Activated effector memory CD4-positive, alpha-beta T cell treated with Interleukin-2 at 50 U/mL for 16 hours (primary cell): ENCODE results near the gene DPH3.
A peak's percentile ranks its signal among the peaks of the same experiment; 100 is the strongest.

Source experiments
- DNase-seq: peaks from one replicate; pipeline ENCODE4 v3.0.0-alpha.2; 2020

The DPH3 gene

DNA sequence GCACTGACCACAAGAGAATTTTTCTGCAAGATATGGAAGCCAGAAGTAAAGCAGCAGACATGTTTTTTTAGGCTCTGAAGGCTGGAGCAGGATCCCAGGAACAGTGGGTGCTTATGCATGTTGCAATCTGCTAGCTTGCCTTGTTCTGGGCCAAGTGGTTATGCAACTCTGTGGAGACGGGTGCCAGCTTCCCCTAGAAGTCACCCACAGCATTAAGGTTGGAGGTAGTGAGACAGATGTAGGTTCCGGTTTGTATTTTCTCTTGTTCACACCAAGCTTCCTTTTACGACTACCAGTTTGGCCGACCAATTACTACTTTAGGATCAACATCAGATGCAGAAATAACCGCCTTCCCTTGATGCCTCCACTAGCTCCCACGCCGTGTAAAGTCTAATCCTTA is 11.1 kb downstream of the DPH3 start:
- no peak for DNase-seq

DNA sequence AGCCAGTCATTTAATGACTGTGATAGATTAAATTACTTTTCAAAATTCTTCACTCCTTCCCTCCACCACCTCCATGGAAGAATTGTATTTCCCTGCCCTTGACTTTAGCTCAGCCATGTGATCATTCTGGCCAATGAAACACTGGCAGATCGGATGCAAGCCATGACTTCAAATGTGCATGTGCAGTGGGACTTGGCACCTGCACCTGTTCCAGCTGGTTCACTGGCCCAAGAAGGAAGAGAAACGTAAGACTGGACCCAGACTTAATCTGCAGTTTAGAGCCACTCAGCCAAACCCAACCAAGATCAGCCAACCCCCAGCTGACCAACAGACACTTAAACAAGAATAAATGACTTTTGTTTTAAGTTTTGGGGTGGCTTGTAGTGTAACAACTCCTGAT is 11.8 kb downstream of the DPH3 start:
- no peak for DNase-seq

DNA sequence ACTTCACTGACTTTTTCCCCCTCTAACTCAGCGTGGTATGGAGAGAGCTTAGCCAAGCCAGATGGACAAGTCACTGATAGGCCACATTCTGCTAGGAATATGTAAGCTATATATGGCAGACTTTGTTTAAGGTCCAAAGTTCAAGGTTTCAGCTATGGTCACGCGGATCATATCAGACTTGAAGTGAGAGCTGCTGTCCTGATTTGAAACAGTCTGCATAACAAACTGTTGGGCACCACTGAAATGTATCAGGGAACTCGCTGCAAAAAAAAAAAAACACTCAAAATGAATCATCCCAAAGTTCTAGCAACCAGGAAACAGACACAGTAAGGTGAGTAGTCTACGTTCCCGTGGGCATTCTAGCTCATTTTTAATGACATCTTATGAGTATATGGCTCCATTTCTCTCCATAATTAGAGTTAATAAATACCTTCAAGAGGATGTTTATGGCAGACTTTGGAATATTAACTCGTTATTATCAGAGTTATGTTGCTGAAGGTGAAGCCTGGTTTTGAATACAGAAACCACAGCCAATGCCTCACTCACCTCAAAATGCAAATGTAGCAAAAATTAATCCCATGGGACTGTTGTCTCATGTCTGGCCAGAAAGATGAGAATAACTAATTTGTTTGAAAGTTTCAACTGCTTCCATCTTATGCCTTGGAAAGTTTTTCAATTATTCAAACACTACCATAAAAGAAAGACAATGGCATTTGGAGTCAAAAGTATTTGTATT is 12.3 kb downstream of the DPH3 start:
- DNase-seq: no peak

DNA sequence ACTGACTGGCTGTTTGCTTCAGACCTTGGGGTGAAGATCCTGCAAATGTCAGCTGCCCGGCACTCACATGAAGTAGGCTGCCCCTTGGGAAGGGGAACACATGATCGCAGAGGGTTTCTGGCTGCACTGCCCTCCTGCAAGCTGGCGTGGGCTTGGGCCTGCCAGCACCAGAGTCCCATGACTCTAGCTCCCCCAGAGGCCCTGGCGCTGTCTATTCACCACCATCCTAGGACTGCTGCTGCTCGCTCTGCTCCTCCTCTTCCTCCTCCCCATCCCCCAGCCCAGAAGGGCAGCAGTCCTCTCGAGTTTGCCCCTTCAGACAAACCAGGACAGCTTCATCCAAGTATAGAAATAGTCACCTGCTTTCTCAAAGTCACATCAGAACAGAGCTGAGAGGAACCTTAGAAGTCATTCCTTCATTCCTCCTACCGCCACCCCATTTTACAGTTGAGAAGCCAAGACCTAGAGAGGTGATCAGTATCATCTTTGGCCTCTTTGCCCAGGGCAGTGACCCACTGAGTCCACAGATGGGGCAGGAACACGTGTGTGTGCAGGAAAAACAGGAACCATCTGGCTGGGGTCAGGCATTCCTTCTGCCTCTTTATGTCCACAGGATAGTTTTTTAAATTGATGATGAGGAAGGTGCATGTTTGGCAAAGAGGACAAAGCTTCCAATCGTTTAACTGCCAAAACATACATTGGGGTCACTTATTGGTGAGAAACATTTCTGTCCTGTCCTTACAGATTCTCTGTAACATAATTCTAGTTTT is 13.2 kb downstream of the DPH3 start:
- DNase-seq: no peak

DNA sequence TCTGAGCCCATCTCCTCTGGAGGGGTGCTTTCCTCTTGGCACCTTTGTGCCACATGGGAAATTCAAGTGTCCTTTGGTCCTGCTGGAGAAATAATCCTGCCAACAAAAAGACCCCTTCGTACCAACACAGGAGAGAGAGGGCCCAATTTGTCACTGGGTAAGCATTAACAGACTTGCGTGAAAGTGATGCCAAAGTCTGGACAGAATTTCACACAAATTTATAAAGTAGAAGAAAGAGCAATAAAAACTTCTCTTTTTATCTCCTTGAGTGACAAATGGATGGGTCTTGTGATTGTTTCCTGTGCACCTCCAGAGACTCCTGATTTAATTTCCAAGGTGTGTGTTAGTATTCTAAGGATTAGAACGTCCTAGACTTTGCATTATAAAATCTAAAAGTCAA is 14.9 kb downstream of the DPH3 start:
- no peak for DNase-seq

DNA sequence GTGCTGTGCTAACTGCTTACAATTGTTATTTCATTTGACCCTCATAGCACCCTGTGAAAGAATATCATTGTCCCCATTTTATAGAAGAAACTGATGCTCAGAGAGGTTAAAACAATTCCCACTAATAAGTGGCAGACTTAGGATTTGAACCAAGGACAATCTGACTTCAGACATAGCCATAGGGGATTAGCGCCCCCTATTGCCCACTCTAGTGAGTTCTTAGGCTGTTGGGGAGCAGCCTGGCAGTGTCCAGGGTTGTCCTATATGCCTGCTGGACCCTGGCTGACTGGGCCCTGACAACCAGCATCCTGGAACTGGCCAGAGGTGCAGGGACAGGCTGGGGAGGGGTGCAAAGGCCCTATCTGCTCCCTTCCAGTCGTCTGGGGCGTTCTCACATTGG is 15.4 kb downstream of the DPH3 start:
- no peak for DNase-seq

DNA sequence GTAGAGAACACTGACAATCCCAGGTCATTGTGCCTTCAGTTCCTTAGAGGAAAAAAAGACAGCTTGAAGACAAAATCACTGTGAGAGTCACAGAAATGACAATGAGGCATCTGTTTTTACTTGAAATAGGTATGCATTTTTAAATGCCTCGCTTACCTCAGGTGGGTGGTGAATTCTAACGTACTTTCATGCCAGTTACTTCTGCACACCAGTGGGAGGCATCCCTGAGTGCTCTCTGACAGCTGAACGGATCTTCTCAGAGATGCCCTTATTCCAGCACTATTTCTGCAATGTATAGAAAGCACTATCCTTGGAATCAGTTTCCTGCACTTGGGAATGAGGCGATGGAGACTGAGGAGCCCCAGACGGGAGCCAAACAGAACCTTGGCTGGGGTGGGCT is 16.2 kb downstream of the DPH3 start:
- DNase-seq: no peak

DNA sequence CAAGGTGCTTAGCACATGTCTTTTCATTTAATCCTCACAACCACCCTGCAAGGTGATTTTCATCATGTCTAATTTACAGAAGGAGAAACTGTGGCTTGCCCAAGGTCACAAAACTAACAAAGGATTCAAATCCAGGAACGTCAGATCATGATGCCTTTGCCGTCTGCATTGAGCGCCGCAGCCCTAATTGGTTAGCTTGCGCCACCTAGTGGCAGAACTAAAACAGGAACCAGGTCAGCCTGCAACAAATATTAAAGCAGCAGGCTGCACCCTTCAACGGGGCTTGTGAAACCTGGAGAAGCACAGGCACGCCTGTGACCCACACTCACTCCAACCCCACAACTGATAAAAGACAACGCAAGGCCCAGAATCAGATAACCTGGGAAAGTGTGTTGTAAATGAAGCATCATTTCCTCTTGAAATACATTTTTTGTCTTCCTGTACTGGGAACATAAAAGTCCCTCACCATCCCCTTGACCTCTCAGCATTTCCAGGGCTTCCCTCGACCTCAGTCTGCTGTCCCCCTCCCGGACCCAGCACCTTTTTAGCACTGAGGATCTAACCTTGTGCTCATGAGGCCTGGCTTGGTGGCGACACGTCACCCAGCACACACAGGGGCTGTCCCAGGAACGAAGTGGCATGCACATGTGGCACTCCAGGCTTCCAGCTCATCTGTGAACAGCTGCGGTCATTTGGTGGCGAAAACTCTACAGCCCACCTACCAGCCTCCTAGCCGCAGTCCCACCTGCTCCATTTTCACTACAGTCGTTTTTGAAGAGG is 17.3 kb downstream of the DPH3 start:
- peak; percentile 55 for DNase-seq

DNA sequence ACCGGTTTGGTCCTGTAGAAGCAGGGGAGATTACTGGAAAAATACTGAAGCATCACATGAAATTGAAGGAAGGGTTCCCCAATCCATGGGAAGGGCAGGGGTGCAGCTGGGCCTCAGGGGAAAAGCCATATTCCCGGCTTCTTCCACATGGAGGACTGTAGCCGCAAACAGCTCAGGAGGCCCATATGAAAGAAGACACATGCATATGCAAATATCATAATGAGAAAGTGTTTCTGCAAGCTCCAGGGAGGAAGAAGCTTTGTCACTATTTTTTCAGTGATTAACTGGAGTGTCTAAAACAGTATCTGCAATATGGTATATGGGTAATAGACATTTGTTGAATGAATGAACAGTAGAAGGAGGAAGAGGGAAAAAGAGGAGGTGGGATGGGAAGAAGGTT is 19.1 kb downstream of the DPH3 start:
- DNase-seq: no peak

DNA sequence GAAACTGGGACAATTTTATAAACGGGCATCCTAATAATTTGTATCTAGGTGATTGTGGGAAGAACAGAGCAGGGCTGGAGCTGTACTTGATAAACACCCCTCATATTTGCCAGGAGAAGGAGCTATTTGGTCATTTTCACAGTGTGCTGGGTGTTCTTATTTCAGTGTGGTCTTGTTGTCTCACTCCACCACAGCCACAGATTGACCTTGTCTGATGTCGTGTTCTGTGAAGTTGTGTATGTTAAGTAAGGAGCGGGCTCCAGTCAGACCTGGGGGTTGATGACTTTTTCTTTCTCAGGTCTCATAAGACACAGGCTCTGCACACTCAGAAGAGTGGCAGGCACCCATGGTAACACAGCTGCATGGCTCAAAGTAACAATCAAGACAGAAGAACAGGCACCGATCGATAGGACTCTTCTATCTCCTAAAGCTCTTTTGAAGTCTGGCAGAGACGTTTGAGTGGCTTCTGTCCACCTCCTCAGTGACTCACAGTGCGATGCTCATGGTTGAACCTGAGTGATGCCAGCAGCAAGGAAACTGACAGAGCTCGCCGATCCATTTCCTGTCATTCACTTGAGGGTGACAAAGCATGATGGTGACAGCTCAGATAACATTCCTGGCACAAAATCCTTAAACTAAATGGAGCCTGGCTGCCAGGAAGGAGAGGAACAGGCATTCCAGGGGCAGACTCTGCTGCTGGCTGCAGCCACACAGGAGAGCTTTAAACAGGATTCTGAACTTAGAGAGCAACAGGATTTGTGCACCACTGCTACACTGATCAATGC is 20.8 kb downstream of the DPH3 start:
- no peak for DNase-seq

DNA sequence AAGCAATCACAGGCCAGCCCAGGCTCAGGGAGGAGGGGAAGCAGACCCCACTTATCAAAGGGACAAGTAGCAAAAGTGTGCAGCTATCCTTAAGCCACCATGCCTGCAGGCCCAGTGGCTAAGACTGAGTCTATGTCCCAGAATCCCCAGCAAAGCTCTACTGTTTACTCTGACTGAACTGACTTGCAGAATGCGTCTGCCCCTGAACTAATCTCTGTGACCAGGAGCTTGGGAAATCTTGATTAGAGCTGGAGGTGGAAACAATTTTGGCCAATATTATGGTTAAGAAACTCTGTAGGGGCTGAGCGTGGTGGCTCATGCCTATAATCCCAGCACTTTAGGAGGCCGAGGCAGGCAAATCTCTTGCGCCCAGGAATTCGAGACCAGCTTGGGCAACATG is 22.6 kb downstream of the DPH3 start:
- no peak for DNase-seq

DNA sequence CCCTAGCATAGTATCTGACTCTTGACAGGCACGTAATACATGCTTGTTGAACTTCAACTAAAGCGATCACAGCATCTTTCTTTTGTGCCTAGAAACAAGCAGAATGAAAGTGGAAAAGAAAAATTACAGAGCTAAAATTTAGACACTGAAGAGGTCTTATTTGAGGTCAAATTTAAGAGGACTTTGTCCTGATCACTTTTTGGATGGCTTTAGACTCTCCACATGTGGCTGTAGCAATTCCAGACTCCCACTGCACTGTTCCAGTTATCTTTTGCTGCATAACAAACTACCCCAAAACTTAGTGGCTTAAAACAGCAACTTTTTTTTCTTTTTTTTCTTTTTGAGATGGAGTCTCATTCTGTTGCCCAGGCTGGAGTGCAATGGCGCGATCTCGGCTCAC is 23.5 kb downstream of the DPH3 start:
- no peak for DNase-seq

DNA sequence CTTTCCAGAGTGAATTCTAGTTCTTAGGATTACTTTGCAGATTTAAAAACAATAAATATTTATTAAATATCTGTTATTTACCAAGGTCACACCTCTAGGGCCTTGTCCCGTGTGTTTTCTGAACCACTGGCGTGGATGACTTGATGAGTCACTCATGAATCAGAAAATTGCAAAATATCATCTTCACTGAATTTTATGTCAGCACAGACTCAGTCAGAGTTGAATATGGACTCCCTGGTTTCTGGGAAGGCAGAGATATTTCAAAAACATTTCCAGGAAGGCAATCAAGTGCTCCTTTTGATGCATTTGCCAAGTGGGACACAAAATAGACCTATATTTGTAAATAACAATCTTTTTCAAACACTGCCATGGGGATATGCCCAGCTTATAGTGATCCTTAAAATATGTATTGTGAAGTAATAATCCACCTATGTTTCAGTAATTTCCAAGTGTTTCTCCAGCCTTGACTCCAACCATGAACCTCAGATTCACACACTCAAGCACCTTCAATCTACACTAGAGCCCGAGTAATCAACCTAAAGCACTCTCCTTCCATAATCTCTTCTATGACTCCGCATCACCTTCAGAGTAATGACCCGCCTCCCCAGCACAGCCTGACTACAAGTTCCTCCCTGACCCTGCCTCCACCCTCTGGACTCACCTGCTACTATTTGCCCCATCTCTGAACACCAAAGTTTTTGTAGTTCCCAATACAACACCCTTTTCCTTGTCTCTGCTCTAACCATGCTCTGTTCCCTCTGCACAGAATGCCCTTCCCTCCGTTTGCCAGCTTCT is 24.3 kb downstream of the DPH3 start:
- DNase-seq: no peak

DNA sequence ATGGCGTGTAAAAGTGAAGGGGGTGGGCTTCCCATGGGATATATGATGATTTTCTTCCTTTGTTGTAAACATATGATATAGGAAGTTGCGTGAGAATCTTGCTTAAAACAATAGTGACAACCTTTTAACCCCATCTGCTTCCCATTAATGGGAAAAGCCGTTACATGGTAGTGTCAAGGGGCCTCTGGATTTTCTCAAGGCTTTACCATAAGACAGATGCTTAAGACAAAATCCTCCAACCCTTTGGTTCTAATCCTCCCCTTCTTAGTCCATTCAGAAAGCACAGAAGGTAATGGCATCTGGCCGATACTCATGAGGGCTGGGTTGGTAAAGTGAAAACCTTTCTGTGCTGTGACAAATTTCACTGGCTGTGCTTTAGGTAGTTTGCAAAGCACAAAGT is 25.0 kb downstream of the DPH3 start:
- DNase-seq: no peak

DNA sequence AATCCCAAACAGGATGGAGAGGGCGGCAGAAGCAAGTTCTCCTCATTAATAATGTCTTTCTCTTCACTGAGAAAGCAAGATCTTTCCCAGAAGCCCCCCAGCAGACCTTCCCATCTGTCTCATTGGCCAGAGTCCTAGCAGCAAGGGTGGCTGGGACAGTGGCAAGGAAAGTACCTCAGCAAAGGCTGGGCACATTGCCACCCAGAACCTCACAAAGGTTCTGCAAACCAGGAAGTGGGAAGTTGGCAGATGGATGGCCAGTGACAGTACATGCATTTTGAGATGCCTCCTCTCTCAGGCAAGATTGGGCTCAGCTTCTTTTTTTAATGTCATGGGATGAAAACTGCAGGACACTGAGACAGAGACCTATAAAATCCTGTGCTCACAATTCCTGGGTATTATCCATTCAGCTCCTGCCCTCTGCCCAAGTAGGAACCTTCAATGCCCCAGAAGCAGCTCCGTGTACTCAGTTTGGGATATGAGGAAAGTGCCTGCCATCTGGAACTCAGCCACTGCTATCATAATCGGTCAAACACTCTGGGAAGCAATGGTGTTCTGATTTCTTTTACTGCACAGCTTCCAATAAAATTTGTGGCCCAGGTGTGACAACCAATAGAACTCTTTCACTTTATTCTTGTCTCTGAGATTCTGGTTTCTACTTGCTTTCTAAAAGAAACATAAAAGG is 25.5 kb downstream of the DPH3 start:
- no peak for DNase-seq

DNA sequence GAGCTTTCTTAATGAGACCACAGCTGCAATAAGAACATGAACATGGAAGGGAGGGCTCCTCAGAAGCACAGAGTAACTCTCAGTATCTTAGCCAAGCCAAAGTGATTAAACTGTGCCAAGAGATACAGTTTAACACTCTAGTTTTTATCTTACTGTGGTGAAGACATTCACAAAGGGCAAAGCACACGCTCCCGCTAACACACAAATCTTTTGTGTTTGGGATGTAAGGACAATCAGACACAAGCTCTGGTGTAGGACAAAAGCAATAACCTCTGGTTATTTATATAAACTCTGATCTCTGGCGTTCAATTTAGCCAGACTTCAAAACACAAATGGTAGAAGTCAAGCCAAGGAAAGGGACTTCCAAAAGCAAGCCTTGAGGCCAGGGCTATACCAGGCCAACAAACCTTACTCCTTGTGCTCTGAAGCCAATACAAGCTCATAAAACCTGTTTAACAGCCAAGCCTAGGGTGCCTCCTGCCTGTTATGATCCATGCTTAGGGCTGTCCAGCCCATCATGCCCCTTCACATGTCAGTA is 27.8 kb downstream of the DPH3 start:
- DNase-seq: no peak

DNA sequence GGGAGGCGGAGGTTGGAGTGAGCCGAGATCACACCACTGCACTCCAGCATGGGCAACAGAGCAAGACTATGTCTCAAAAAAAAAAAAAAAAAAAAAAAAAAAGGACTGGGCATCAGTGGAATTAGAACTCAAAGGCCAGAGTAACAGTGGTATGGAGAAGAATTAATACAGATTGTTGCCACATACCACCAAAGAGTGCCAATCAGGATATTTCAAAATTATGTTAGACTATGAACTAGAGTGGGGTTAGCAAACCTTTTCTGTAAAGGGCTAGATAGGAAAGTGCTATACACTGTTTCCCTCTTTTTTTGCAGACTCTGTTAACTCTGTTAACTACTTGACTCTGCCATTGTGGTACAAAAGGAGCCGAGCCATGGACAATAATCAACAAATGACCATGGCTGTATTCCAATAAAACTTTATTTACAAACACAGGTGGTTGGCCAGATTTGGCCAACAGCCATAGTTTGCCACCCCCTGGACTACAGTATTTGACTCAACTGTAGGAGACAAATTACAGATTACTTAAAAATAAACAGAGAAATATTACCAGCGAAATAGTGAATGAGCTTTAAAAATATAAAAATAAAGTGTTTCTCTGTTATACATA is 28.6 kb downstream of the DPH3 start:
- DNase-seq: no peak

DNA sequence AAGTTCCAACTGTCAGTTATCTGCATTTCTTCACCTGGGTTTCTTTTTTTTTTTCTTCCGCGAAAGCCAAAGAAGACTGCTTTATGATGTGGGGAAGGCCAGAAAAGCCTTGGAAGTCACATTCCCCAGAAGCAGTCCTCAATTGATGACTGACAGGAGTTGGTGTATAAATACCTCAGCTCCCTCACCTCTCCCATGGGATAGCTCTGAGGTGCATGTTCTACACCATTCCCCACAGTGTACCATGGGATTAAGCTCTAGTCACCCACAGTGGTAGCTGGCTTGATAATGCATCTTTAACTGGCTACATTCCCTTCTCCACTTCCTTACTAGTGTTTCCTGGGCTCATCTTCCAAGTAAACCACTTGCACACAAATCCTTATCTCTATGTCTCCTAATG is 30.5 kb downstream of the DPH3 start:
- DNase-seq: no peak

DNA sequence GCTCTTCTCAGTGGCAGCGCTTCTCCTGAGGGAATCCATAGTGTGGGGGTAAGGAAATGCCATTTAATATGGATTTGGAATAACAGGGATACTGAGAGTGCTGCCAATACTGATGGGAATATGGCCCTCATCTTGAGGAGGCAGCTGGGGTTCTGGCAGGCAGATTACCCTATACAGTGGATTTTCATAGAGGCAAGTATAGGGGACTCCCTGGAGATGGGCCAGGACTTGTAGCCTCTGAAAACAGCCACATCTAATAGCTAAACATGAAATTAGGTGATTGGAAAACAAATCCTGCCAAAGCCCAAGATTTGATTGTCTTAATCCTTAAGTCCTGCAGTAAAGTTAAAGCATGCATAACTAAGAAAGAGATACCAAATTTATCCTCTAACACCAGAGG is 30.9 kb downstream of the DPH3 start:
- DNase-seq: no peak

DNA sequence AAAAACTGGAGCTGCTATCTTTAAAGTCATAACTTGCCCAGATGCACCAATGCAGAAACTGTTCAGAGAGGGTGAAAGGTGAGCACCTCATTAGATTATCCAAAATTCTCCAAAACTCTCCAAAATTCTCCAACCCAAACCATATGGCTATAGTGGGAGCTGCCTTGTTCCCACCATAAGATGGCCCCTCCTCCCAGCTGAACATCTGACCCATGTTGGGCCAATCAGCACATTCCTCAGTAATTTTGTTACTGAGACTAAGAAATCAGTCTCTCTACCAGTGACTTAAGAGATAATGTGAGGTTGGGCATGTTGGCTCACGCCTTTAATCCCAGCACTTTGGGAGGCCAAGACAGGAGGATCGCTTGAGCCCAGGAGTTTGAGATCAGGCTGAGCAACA is 32.8 kb downstream of the DPH3 start:
- DNase-seq: no peak

DNA sequence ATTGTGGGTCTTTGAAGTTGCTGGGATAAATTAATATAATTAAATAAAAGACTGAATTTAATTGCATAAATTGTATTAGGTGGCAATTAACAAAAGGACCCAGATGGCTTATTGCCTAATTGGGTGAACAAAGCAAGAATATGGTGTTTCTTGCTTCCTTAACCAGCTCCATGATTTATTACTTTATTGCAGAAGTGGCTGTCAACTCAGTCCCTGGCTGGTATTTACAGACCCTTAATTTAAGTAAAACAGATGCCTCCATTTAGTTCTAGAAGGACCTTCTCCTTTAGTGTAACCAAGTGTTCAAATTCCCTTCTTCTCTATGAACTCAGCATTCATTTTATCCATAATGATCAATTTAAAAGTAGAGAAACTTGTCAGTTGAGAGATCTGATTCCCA is 35.1 kb downstream of the DPH3 start:
- no peak for DNase-seq
